Fibroblast of mammary gland (primary cell): ENCODE data around the gene CNPY1.

Experiments used
- DNase-seq: peaks from one replicate; pipeline ENCODE4 v3.0.0-alpha.2; 2010; ENCODE audit warnings: low read depth
- H3K4me3 ChIP-seq: 2 replicates; pipeline ENCODE4 v1.5.1; 2011; ENCODE audit warnings: low read depth, mild to moderate bottlenecking, low read length, moderate library complexity; ENCODE audit not compliant: control insufficient read depth
- TF ChIP-seq, protein P1 (sequence below): conservative IDR thresholded peaks from 2 replicates; pipeline ENCODE4 v1.5.1; 2011; ENCODE audit warnings: low read depth, low read length, inconsistent platforms; ENCODE audit not compliant: control insufficient read depth, insufficient read depth

Gene CNPY1

DNA sequence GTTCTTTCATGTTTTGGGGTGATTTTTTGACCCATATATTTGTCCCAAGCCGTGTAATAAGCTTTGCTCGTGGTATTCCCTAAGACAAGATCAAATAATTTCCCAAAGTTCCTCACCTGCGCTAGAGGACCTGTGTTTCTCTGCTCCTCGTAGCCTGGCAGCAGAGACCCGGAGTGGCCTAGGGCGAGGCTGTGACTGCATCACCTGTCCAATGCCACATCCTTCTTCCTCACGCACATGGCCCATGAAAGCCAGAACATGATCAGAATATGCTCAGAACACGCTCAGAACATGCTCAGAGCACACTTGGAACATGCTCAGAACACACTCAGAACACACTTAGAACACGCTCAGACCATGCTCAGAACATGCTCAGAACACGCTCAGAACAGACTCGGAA lies 64.6 kb downstream of the CNPY1 start:
- no peak overlapping the region for H3K4me3 ChIP-seq
- TF ChIP-seq, protein P1, sequence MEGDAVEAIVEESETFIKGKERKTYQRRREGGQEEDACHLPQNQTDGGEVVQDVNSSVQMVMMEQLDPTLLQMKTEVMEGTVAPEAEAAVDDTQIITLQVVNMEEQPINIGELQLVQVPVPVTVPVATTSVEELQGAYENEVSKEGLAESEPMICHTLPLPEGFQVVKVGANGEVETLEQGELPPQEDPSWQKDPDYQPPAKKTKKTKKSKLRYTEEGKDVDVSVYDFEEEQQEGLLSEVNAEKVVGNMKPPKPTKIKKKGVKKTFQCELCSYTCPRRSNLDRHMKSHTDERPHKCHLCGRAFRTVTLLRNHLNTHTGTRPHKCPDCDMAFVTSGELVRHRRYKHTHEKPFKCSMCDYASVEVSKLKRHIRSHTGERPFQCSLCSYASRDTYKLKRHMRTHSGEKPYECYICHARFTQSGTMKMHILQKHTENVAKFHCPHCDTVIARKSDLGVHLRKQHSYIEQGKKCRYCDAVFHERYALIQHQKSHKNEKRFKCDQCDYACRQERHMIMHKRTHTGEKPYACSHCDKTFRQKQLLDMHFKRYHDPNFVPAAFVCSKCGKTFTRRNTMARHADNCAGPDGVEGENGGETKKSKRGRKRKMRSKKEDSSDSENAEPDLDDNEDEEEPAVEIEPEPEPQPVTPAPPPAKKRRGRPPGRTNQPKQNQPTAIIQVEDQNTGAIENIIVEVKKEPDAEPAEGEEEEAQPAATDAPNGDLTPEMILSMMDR: no peak
- DNase-seq: no peak

DNA sequence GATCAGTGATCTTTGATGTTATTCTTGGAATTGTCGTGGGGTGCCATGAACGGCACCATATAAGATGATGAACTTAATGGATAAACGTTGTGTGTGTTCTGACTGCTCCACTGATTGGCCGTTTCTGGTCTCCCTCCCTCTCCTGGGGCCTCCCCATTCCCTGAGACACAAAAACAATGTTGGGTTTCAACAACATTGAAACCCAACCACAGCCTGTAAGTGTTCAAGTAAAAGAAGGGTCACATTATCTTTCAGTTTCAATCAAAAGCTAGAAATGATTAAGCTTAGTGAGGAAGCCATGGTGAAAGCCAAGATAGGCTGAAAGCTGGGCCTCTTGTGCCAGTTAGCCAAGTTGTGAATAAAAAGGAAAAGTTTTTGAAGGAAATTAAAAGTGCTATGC lies 68.9 kb downstream of the CNPY1 start:
- DNase-seq: no peak
- H3K4me3 ChIP-seq: no peak overlapping the region
- TF ChIP-seq, protein P1: no peak

DNA sequence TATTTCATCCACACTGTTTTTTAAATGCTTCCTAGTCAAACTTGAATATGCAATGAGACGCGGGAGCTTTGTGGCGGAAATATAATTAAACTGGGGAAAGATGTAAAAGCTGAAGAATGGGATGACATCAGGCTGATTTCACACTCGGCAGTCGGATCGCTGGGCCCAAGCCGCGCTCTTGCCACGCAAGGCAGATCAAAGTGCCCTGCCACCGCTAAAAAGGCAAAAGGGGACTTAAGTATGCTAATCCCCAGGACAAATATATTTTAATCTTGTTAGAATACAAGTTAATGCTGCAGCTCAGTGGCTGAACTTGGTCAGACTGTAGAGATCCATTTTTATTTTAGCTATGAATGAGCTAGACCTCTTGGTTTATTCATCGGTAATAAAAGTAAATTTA lies 74.6 kb downstream of the CNPY1 start:
- no peak overlapping the region for H3K4me3 ChIP-seq
- TF ChIP-seq, protein P1: no peak
- DNase-seq: no peak

DNA sequence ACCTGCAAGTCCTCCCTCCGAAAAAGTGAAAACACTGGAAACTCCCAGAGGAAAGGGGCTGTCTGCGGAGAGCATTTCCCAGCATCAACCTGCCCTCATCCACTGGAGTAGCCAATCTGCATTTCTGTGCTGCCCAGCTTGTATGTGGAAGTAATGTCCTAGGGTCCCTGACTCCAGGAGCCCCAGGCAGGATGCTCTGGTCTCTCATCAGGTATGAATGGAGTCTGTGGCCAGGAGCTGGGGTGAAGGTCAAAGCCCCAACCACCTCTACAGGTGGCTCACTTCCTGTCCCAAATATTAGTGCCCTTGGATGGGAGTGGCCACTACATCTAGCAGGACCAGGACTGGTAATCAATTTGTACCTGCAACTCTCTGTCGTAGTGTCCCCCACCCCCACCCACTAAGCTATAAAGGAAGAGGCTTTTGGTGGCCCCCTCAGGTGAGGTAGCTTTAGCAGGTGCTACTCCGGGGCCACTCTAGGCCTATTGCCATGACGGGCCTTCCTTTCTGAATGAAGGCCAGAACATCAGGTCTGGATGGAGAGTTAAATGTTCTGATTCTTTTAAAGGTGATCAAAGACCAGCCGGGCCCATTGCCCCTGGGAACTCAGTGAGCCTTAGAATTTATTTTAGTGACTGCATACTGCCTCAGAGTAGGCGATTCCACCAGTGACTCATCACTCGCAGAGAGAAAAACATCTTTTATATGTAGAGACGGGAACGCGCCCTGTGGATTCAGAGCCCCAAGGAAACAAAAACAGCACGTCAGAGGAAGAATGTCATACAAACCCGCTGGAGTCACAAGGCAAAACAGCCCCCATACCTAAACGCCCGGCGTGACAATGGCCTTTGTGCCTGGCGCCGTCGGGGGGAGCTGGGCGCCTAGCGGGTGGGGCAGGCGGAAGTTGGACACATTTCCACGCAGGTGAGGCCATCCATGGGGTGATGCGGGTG lies 75.4 kb downstream of the CNPY1 start:
- no peak overlapping the region for H3K4me3 ChIP-seq
- peak; percentile 25 for DNase-seq

DNA sequence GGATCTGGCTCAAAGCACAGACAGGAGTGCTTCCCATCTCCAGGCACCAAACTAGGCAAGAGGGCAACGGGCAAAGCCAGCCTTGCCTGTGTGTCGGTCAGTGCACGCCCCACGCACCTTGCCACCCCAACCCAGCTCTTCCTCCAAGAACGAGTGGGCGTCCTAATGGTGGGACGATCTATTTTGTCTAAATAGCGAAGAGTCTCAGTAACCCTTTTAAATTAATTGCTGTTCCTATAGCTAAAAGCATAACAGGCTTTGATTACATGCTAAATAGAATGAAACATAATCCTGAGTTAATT lies 76.2 kb downstream of the CNPY1 start:
- TF ChIP-seq, protein P1: no peak
- no peak overlapping the region for H3K4me3 ChIP-seq
- no peak for DNase-seq

More for the DNA sequence above, 75.4 kb downstream of the CNPY1 start:
- TF ChIP-seq, protein P1: no peak

DNA sequence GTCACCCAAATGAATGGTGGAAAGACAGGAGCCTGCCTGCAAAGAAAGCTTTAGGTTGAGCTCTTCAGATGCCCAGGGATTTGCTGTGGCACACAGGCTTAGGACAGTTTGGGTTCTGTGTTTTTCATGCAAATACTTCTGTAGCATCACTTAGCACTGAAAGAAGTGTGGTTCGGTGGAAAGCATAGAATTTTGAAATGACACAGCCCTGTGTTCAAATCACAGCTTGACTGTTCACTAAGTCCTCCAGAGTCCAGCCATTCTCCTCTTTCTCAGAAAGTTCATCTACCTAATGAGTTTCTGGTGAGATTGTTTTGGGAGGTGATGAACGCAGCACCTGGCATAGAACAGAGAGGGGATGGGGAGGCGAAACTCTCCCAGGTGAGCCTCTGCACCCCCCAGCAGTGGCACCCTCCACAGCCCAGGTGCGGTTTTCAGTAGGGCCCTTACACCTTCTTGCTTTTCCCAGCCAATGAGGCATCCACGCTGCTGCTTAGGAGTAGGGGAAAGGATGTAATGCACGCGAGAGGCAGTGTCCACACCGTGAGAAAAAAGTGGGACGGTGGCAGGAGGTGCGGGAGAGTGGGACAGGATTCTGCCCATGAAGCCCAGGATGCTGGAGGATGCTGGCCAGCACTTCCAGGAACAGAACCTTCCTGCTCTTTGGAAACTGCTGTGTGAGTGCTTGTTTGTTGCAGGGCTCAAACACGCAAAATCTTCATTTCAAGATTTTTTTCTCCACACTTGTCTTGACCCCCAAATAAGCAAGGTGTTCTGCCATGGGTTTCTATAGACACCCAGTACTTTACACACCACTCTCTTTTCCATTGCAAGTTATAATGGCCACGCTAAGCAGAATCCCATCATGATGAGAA lies 76.8 kb downstream of the CNPY1 start:
- no peak for DNase-seq
- no peak overlapping the region for H3K4me3 ChIP-seq
- TF ChIP-seq, protein P1: no peak
